Naive B cell (primary cell): ENCODE results near the gene KCNMB1. TPM values are rescaled to one million over a fixed set of nuclear protein-coding genes. Genes with fewer than 3 reads are reported as not detected.

Experiments used
- ATAC-seq, 2 donors: fragments of 150-1000 bp; cut with Tn5 transposase; 2 replicates each; pipeline ENCODE4 v1.10.0; 2021; ENCODE audit warnings: low read depth in 2 of 2, mild to moderate bottlenecking in 2 of 2, moderate library complexity in 2 of 2
- DNase-seq: peaks from one replicate; pipeline ENCODE4 v3.0.0; 2022
- H3K27ac Mint-ChIP-seq, 6 donors: one replicate each; pipeline ENCODE4 v1.8.0; 2020 to 2022; ENCODE audit warnings: mild to moderate bottlenecking in 6 of 6, mixed read lengths in 6 of 6, moderate library complexity in 5 of 6, inconsistent platforms in 2 of 6
- H3K27me3 Mint-ChIP-seq, 3 donors: one replicate each; pipeline ENCODE4 v1.8.0; 2021 to 2022; ENCODE audit warnings: mixed read lengths in 3 of 3, mild to moderate bottlenecking in 1 of 3
- H3K36me3 Mint-ChIP-seq, 2 donors: one replicate each; pipeline ENCODE4 v1.8.0; 2020 to 2022; ENCODE audit warnings: mixed read lengths in 2 of 2, inconsistent platforms in 1 of 2, mild to moderate bottlenecking in 1 of 2
- H3K4me1 Mint-ChIP-seq, 3 donors: one replicate each; pipeline ENCODE4 v1.8.0; 2020 to 2022; ENCODE audit warnings: mixed read lengths in 3 of 3, inconsistent platforms in 1 of 3, mild to moderate bottlenecking in 1 of 3, moderate library complexity in 1 of 3
- H3K4me3 Mint-ChIP-seq, 8 donors: one replicate each; pipeline ENCODE4 v1.8.0; 2020 to 2022; ENCODE audit warnings: mild to moderate bottlenecking in 8 of 8, mixed read lengths in 8 of 8, moderate library complexity in 8 of 8, inconsistent platforms in 2 of 8
- H3K9me3 Mint-ChIP-seq, 7 donors: one replicate each; pipeline ENCODE4 v1.8.0; 2020 to 2022; ENCODE audit warnings: mixed read lengths in 7 of 7, mild to moderate bottlenecking in 5 of 7, inconsistent platforms in 2 of 7, moderate library complexity in 1 of 7
- polyA plus RNA-seq, 6 donors: library from polyadenylated mRNA; unstranded; fragments of 300-500 nt; fragmentation: Illumina TruSeq; gene quantifications; one replicate each; pipeline ENCODE4 v1.2.3, GENCODE V29; 2021; ENCODE audit warnings: low read depth in 6 of 6

The KCNMB1 gene
- polyA plus RNA-seq, 6 donors from 2014 or later = not detected

DNA sequence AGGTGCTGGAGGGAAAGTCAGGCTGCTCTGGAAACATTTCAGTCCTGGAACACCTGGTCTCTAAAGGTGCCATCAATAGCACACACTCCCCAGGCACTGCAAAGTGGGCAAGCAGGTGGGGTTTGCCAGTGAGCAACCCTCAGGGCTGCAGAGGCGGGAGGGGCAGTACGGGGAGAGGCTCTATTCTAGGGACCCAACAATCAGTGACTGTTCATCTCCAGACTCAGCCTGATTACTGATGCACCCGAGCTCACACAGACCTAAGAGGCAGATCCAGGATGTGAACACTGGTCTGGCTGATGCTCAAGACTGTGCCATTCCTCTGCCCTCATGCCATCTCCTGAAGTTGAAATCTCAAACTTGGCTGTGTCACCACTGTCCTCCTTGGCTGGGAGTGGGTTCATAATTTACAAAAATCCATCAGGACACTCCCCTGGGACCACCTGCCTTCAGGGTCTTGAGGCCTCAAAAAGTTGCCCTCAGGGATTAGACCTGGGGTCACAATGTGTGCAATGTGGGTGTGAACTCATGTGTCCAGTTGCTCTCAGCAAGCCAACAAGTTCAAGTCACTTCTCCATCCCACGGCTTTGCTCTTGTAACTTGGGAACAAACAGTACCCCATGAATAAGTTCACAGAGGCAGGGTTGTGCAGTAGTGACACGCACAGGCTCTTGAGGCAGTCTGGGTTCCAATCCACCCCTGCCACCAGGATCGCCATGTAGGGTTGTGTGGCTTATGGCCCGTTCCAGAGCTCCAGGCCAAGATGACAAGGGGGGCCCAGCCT lies 19.9 kb upstream of the KCNMB1 start:
- peak overlapping the region in 1 of 6 donors; percentile 27 for H3K27ac Mint-ChIP-seq
- ATAC-seq (no peak), DNase-seq (no peak)
- H3K27me3 Mint-ChIP-seq = no peaks in the 10 kb centered on the region
- peaks cover 8 to 20% (median 17%) of the 10 kb centered on the region in 3 donors for H3K4me1 Mint-ChIP-seq
- H3K4me3 Mint-ChIP-seq = no peak overlapping the region
- H3K36me3 Mint-ChIP-seq = no peaks in the 10 kb centered on the region
- no peaks in the 10 kb centered on the region for H3K9me3 Mint-ChIP-seq

DNA sequence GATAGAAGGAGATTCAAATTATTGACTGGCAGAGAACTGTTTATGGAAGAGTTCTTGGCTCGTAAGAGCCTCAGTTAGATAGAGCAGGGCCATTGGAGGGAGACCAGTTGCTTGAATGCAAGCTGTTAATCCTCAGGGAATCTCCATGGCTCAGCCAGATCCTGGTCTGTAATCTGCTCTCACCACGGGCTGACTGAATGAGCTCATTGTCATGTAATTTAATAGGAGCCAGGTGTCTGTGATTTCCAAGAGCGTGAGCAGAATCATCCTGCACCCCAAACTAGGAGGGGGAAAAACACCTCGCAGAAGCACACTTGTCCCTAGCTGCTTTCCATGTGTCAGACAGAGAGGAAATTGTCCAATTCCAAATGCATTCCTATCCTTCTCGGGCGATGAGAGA lies 19.1 kb upstream of the KCNMB1 start:
- ATAC-seq = no peak
- H3K27me3 Mint-ChIP-seq = no peaks in the 10 kb centered on the region
- peak overlapping the region in 1 of 6 donors; percentile 3 for H3K27ac Mint-ChIP-seq
- peaks cover 8 to 20% (median 17%) of the 10 kb centered on the region in 3 donors for H3K4me1 Mint-ChIP-seq
- H3K4me3 Mint-ChIP-seq = no peak overlapping the region
- no peaks in the 10 kb centered on the region for H3K36me3 Mint-ChIP-seq
- DNase-seq = no peak
- no peaks in the 10 kb centered on the region for H3K9me3 Mint-ChIP-seq

DNA sequence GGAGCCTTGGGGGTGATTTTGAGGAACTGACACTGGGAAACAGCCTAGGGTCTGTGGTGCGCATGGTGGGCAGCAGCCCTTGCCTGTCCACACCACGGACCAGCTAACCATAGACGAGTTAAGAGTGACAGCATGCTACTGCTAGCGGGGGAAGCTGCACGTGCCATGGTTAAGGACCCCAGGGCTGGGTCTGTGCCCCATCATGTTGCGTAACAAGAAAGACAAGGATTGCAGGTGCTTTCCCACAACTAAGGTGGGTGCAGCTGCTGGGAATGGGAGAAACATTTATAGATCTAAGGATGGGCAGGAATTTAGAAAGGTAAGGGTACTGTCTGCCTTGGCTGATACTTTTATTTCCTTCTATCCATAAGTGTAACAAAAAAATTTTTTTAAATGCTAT lies 17.9 kb upstream of the KCNMB1 start:
- peaks cover 0 to 3% (median 0%) of the 10 kb centered on the region in 7 donors for H3K9me3 Mint-ChIP-seq

DNA sequence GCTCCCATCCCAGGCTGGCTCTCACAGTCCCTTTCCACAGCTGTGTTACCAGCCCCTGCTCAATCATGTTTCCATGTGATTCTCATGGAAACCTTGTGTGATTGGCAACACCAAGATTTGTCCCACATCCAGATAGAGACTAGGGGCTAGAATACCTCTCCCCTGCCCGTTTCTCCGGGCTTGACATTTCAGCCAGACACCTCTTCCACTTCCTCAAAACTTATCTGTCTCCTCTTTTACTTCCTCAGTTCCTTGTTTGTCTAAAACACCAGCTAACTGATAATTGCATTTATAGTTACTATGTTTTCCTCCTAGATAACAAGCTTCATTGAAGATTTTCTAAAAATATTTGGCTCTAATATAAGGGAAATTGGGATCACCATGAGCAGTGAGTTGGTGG lies 16.6 kb upstream of the KCNMB1 start:
- H3K4me1 Mint-ChIP-seq = peaks cover 8 to 20% (median 17%) of the 10 kb centered on the region in 3 donors
- no peaks in the 10 kb centered on the region for H3K27me3 Mint-ChIP-seq
- H3K36me3 Mint-ChIP-seq = no peaks in the 10 kb centered on the region
- ATAC-seq (peak in 1 of 2 donors; percentile 32), DNase-seq (peak; percentile 17)
- H3K4me3 Mint-ChIP-seq = peak overlapping the region in 2 of 8 donors; percentile 29 to 52
- H3K27ac Mint-ChIP-seq = peak overlapping the region in 3 of 6 donors; percentile 53 to 84 (median 55)
- H3K9me3 Mint-ChIP-seq = peaks cover 0 to 3% (median 0%) of the 10 kb centered on the region in 7 donors

More for the DNA sequence above, 17.9 kb upstream of the KCNMB1 start:
- DNase-seq = no peak
- peaks cover 8 to 20% (median 17%) of the 10 kb centered on the region in 3 donors for H3K4me1 Mint-ChIP-seq
- no peaks in the 10 kb centered on the region for H3K27me3 Mint-ChIP-seq
- peak overlapping the region in 1 of 6 donors; percentile 58 for H3K27ac Mint-ChIP-seq
- no peak for ATAC-seq
- H3K4me3 Mint-ChIP-seq = no peak overlapping the region
- H3K36me3 Mint-ChIP-seq = no peaks in the 10 kb centered on the region

DNA sequence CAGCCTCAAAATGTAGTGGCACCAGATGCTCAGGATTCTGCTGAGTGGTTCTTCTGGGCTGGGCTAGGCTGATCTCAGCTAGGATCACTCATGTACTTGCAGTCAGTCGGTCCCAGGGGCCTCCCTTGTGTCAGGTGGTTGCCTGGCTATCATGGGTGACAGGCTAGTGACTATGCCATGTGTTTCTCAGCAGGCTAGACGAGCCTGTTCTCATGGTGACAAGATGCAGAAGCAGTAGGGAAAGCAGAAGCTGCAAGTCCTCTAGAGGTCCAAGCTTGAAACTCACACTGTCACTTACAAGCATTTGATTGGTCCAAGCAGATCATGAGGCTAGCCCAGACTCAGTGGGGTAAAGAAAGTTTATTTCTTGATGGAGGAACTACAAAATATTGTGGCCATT lies 15.2 kb upstream of the KCNMB1 start:
- Mint-ChIP-seq H3K9me3 (peaks cover 0 to 10% (median 2%) of the 10 kb centered on the region in 7 donors), H3K27me3 (no peaks in the 10 kb centered on the region)
- peak; percentile 51 for DNase-seq

DNA sequence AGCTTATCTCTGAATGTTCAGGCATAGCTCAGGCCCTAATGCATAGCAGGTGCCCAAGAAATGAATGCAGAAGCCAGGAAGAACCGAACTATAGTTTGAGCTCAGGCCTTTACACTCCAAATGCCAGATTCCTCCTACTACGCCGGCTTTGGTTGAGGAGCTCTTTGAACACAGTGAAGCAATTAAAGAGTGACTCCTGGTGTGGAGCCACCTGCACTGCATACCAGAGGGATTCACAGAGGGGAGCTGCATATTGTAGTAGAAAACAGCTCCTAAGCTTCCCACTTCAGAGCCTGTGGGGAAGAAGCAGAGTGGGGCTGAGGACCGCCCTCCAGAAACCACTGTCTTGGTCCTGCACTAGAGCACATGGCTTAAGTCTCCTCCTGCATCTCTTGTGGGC lies 14.5 kb upstream of the KCNMB1 start:
- Mint-ChIP-seq H3K9me3 (peaks cover 0 to 10% (median 2%) of the 10 kb centered on the region in 7 donors), H3K27ac (peak overlapping the region in 3 of 6 donors; percentile 10 to 77 (median 40)), H3K27me3 (no peaks in the 10 kb centered on the region), H3K4me1 (peaks cover 8 to 20% (median 17%) of the 10 kb centered on the region in 3 donors), H3K36me3 (no peaks in the 10 kb centered on the region), H3K4me3 (no peak overlapping the region)
- DNase-seq (no peak), ATAC-seq (no peak)

More for the DNA sequence above, 15.2 kb upstream of the KCNMB1 start:
- peak overlapping the region in 2 of 6 donors; percentile 22 to 38 for H3K27ac Mint-ChIP-seq
- no peaks in the 10 kb centered on the region for H3K36me3 Mint-ChIP-seq
- H3K4me3 Mint-ChIP-seq = no peak overlapping the region
- H3K4me1 Mint-ChIP-seq = peaks cover 8 to 20% (median 17%) of the 10 kb centered on the region in 3 donors
- peak; percentile 91 to 95 for ATAC-seq

DNA sequence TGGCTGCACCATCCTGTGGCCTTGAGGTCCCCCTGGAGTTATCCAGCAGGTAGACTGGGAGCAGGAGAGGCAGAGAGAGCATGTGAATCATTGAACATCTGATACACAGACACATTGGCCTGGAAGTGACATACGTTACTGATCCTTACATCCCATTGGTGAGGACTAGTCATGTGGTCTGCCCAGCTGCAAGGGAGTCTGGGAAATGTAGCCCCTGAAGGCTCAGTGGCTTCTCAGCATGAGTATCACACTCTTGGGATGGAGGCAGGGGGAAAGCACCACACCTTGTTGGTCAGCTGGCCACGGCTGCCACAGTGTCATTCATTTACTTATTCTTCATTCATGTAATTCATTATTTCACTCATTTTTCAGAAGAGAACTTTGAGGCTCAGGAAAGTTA lies 13.3 kb upstream of the KCNMB1 start:
- H3K4me1 Mint-ChIP-seq = peaks cover 8 to 20% (median 17%) of the 10 kb centered on the region in 3 donors
- ATAC-seq (no peak), DNase-seq (no peak)
- peaks cover 0 to 10% (median 2%) of the 10 kb centered on the region in 7 donors for H3K9me3 Mint-ChIP-seq
- H3K36me3 Mint-ChIP-seq = no peaks in the 10 kb centered on the region
- H3K27ac Mint-ChIP-seq = no peak overlapping the region
- peaks cover 0 to 4% (median 2%) of the 10 kb centered on the region in 3 donors for H3K27me3 Mint-ChIP-seq
- H3K4me3 Mint-ChIP-seq = no peak overlapping the region

DNA sequence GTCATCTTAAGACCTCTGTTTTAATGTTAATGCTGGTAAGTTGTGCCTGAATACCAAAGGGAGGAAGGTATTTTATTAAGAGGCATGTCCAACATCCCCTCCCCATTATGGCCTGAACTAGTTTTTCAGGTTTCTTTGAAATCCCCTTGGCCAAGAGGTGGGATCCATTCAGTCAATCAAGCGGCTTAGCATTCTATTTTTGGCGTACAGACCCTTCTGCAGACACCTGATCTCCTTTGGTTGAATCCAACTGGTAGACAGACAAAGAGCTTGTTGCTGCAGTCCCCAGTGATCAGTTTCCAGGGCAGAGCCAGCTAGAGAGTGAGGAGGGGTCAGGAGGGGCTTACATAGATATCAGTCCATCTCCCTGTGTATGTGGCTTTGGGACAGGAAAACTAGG lies 7.9 kb upstream of the KCNMB1 start:
- Mint-ChIP-seq H3K4me3 (no peak overlapping the region), H3K9me3 (peaks cover 0 to 10% (median 2%) of the 10 kb centered on the region in 7 donors), H3K27me3 (peaks cover 0 to 6% (median 5%) of the 10 kb centered on the region in 3 donors), H3K36me3 (no peaks in the 10 kb centered on the region), H3K4me1 (peaks cover 31 to 33% (median 32%) of the 10 kb centered on the region in 3 donors), H3K27ac (peak overlapping the region in 1 of 6 donors; percentile 83)
- ATAC-seq (no peak), DNase-seq (no peak)

DNA sequence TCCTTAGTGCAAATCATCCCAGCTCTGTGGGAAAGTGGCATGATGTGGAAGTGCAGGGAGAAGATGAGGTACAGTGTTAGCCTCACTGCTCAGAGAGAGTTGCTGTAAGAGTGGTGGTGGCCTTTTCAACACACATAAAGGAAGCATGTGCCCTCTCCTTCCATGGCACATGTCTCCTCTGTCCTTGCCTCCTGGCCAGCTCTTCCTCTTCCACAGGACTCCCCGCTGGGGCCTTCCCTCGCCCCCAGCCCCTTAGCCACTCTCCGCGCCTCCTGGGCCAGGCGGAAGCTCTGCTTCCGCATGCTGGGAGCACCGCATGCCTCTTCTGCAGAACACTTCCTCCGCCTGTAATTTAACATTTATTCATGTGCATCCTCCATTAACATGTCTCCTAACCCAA lies 4.8 kb upstream of the KCNMB1 start:
- peak; percentile 12 for DNase-seq
- no peaks in the 10 kb centered on the region for H3K36me3 Mint-ChIP-seq
- peaks cover 0 to 11% (median 6%) of the 10 kb centered on the region in 3 donors for H3K27me3 Mint-ChIP-seq
- H3K4me1 Mint-ChIP-seq = peaks cover 41 to 46% (median 44%) of the 10 kb centered on the region in 3 donors
- peak overlapping the region; percentile 42 to 83 (median 57) for H3K27ac Mint-ChIP-seq
- peaks cover 0 to 2% (median 0%) of the 10 kb centered on the region in 7 donors for H3K9me3 Mint-ChIP-seq
- ATAC-seq = peak; percentile 53 to 66
- H3K4me3 Mint-ChIP-seq = peak overlapping the region in 7 of 8 donors; percentile 55 to 85 (median 73)

DNA sequence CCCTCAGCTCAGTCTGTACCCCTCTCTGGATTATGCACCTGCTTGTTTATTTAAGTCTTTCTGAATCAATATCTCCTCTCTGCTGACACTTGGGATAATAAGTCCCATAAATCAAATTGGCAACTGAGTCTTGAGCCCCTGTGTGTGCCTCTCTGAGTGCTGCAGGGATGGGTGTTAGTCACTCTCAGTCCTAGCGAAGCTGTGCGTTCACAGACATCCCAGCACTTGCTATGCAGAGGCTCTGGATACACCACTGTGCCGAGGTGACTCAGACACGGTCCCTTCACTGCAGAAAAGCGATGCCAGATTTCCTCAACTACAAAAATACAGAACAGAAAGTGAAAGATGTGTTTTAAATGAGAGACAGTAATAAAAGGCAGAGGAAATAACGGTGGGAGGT lies 4.1 kb upstream of the KCNMB1 start:
- DNase-seq (peak; percentile 28), ATAC-seq (peak; percentile 76 to 84)
- Mint-ChIP-seq H3K27ac (peak overlapping the region in 5 of 6 donors; percentile 0 to 94 (median 80)), H3K4me1 (peaks cover 44 to 48% (median 46%) of the 10 kb centered on the region in 3 donors), H3K4me3 (peak overlapping the region; percentile 28 to 85 (median 68)), H3K36me3 (no peaks in the 10 kb centered on the region), H3K27me3 (peaks cover 0 to 11% (median 9%) of the 10 kb centered on the region in 3 donors), H3K9me3 (peaks cover 0 to 2% (median 0%) of the 10 kb centered on the region in 7 donors)

DNA sequence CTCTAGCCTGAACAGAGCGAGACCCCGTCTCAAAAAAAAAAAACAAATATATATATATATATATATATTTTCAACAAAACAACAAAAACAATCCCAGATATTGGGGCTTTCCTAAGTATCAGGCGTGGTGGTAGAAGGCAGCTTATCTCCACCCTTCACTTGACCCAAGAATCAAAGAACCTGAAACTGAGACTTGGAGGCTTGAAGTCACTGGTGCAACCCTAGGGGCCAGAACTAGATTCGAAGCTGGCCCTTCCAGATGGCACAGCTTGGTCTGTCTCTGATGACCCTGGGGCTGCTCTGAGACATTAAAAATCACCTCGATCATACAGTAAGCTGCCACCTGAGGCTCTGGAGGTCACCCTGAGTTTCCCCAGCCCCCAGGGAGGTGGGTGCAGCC lies 1.3 kb upstream of the KCNMB1 start:
- ATAC-seq (no peak), DNase-seq (no peak)
- Mint-ChIP-seq H3K27ac (no peak overlapping the region), H3K27me3 (peaks cover 0 to 7% (median 6%) of the 10 kb centered on the region in 3 donors), H3K9me3 (peaks cover 0 to 2% (median 0%) of the 10 kb centered on the region in 7 donors), H3K36me3 (no peaks in the 10 kb centered on the region), H3K4me3 (no peak overlapping the region), H3K4me1 (peaks cover 41 to 47% (median 44%) of the 10 kb centered on the region in 3 donors)

DNA sequence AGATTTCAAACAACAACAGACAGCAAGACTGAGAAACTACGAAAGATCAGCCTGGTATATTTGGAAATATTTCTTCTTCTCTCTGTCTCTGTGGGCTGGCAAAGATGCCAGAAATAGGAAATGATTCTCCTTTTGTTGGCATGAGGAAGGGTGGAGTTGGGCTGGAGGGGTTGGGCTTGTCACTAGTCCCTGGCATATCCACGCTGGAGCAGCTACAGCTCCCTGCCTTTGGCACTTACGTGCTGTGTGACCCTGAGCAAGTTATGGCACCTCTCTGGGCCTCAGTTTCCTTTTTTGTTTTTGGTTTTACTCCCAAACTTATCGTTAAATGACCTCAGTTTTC lies 354 bp upstream of the KCNMB1 start:
- H3K27ac Mint-ChIP-seq = peak overlapping the region in 1 of 6 donors; percentile 39
- H3K4me3 Mint-ChIP-seq = peak overlapping the region in 2 of 8 donors; percentile 32 to 57

DNA sequence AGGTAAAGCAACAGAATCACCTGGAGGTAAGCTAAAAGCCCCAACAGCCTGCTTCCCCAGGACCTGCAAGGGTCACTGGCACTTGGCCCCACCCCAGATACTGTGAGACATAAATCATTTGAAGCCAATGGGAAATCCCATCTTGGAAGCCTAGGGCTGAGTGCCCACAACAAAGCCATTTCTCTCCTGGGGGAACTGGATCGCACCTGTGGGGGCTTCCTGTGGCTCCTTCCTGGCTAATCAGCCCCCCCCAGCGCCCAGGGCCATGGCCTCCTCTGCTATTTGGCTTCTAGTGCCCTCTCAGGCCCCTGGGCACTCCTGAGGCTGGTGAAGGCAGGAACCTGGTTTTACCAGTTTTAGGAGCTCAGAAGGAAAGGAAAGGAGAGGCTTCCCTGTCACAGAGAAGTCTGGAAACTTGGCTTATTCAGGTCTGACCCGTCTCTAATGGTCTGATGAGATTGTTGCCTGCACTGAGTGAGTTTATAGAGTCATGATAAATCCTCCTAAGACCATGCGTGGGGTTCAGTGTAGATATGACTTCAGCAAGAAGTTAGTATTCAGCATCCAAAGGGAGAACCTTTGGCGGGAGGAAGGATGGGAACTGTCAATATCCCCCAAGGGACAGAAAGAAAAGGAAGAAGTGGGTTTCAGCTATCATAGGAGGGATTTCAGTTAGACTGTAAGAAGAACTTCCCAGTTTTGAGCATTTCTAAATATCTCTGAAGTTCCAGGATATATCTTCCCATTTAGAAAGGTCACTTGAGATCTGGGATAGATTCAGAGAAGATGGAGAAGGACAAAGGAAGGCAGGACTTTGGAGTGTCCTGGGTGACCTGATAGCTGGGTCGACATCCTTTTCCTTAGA lies 1.2 kb downstream of the KCNMB1 start:
- DNase-seq (no peak), ATAC-seq (no peak)
- peaks cover 0 to 7% (median 6%) of the 10 kb centered on the region in 3 donors for H3K27me3 Mint-ChIP-seq
- no peaks in the 10 kb centered on the region for H3K9me3 Mint-ChIP-seq
- H3K27ac Mint-ChIP-seq = peak overlapping the region in 2 of 6 donors; percentile 18 to 76
- H3K4me3 Mint-ChIP-seq = no peak overlapping the region
- no peaks in the 10 kb centered on the region for H3K36me3 Mint-ChIP-seq
- peaks cover 16 to 22% (median 20%) of the 10 kb centered on the region in 3 donors for H3K4me1 Mint-ChIP-seq

More for the DNA sequence above, 354 bp upstream of the KCNMB1 start:
- ATAC-seq (no peak), DNase-seq (no peak)
- H3K4me1 Mint-ChIP-seq = peaks cover 31 to 37% (median 35%) of the 10 kb centered on the region in 3 donors
- peaks cover 0 to 7% (median 6%) of the 10 kb centered on the region in 3 donors for H3K27me3 Mint-ChIP-seq
- H3K9me3 Mint-ChIP-seq = peaks cover 0 to 2% (median 0%) of the 10 kb centered on the region in 7 donors
- H3K36me3 Mint-ChIP-seq = no peaks in the 10 kb centered on the region
